ENCODE data around the gene SLC9A7.

Gene SLC9A7

GRCh38 chrX:46662188-46662958, 96.5 kb downstream of the SLC9A7 start:
- no peak for DNase-seq
- intact Hi-C loops (cut with DNase I) = no loop called here

GRCh38 chrX:46653482-46653881, 105.4 kb downstream of the SLC9A7 start:
- no peak for DNase-seq
- intact Hi-C loops (cut with DNase I) = no loop called here

GRCh38 chrX:46649421-46650260, 109.3 kb downstream of the SLC9A7 start:
- peak in 6 of 10 donors; percentile 9 to 85 (median 18) for DNase-seq
- intact Hi-C loops (cut with DNase I) = loop anchor here (10.0 kb wide), 1 partner anchor 75 kb away; the partner anchor contains the start of gene CHST7

- no peak for DNase-seq
- intact Hi-C loops (cut with DNase I) = loop anchor here (10.0 kb wide), 1 partner anchor 74 kb away; the partner anchor contains the start of gene CHST7
These were observed 110.3 kb downstream of the SLC9A7 start for GRCh38 chrX:46648660-46649059.

- intact Hi-C loops (cut with DNase I) = loop anchor here (10.0 kb wide), 1 partner anchor 72 kb away; the partner anchor contains the start of gene CHST7
These were observed 111.7 kb downstream of the SLC9A7 start for GRCh38 chrX:46647251-46647650.

GRCh38 chrX:46645614-46646013, 113.3 kb downstream of the SLC9A7 start:
- no peak for DNase-seq
- intact Hi-C loops (cut with DNase I) = loop anchor here (10.0 kb wide), 1 partner anchor 71 kb away; the partner anchor contains the start of gene CHST7

More at GRCh38 chrX:46647251-46647650, 111.7 kb downstream of the SLC9A7 start:
- no peak for DNase-seq

GRCh38 chrX:46643636-46644035, 115.3 kb downstream of the SLC9A7 start:
- intact Hi-C loops (cut with DNase I) = loop anchor here (10.0 kb wide), 1 partner anchor 69 kb away; the partner anchor contains the start of gene CHST7
- DNase-seq = no peak

GRCh38 chrX:46642145-46642544, 116.8 kb downstream of the SLC9A7 start:
- intact Hi-C loops (cut with DNase I) = loop anchor here (10.0 kb wide), 1 partner anchor 67 kb away; the partner anchor contains the start of gene CHST7
- no peak for DNase-seq

- intact Hi-C loops (cut with DNase I) = no loop called here
- no peak for DNase-seq
These were observed 121.0 kb downstream of the SLC9A7 start for GRCh38 chrX:46637938-46638337.

GRCh38 chrX:46636223-46636622, 122.7 kb downstream of the SLC9A7 start:
- DNase-seq = no peak
- intact Hi-C loops (cut with DNase I) = no loop called here

GRCh38 chrX:46635186-46635585, 123.7 kb downstream of the SLC9A7 start:
- intact Hi-C loops (cut with DNase I) = no loop called here
- DNase-seq = no peak

- intact Hi-C loops (cut with DNase I) = no loop called here
These were observed 124.3 kb downstream of the SLC9A7 start for GRCh38 chrX:46634577-46634976.

GRCh38 chrX:46630141-46630540, 128.8 kb downstream of the SLC9A7 start:
- intact Hi-C loops (cut with DNase I) = no loop called here
- no peak for DNase-seq

More at GRCh38 chrX:46634577-46634976, 124.3 kb downstream of the SLC9A7 start:
- DNase-seq = no peak

GRCh38 chrX:46628460-46629371, 130.2 kb downstream of the SLC9A7 start:
- intact Hi-C loops (cut with DNase I) = no loop called here
- DNase-seq = no peak

GRCh38 chrX:46627711-46628419, 131.1 kb downstream of the SLC9A7 start:
- intact Hi-C loops (cut with DNase I) = no loop called here

GRCh38 chrX:46627062-46627461, 131.9 kb downstream of the SLC9A7 start:
- no peak for DNase-seq
- intact Hi-C loops (cut with DNase I) = no loop called here

More at GRCh38 chrX:46627711-46628419, 131.1 kb downstream of the SLC9A7 start:
- DNase-seq = no peak

GRCh38 chrX:46626566-46626965, 132.4 kb downstream of the SLC9A7 start:
- intact Hi-C loops (cut with DNase I) = no loop called here
- DNase-seq = no peak

- no peak for DNase-seq
- intact Hi-C loops (cut with DNase I) = no loop called here
These were observed 134.7 kb downstream of the SLC9A7 start for GRCh38 chrX:46624090-46624786.

- DNase-seq = no peak
- intact Hi-C loops (cut with DNase I) = no loop called here
These were observed 137.3 kb downstream of the SLC9A7 start for GRCh38 chrX:46621572-46621971.
